Right kidney (tissue), 1 donor: Measurements from ENCODE around the gene PDCD1LG2.
"Not testable (repeated sequence)": the region's sequence is repeated elsewhere in the genome, so short reads cannot be mapped to it uniquely, and the experiment has no call there.

Experiments
- DNase-seq: peaks from one replicate; pipeline ENCODE4 v3.0.0-alpha.2; 2016

The PDCD1LG2 gene

DNA sequence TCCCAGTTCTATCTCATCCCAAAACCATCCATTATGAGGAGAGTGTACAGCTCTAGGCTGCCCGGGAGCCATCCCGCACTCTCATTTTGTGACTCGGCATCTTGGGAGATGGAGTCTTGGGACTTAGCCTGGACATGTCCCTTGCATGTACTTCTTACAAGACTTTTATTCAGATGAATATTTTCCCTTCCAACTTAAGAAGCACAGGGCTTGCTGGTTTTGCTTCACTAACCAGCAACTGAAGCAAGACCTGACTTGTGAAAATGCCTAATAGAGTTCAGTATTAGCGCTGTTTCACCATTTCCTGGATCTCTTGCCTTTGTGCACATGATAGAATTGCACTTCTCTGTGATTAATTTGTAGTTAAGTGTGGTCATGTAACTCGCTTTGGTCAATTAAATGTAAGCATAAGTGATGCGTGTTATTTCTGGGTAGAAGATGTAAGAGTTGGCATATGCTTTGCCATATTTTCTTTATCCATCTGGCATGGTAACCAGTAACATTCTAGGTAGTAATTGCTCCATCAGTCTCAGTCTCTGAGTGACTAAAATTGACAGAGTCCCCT lies 55.8 kb downstream of the PDCD1LG2 start:
- DNase-seq = no peak

DNA sequence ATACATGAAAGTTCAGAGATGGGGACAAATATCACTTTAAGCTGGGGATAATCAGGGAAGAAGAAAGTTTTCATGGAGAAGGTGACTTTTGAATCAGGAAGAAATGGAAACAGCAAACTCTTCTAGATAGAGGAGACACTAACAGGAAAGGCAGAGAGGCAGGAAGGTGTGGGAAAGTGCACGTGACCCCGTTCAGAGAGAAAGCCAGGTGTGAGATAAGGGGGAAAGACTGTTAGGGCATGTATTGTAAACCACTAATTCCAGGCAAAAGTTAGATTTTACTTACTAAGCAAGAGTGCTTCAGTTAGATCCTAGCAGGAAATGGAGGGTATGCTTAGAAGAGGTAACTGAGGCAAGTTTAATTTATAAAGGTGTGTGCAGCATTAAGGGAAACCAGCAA lies 58.5 kb downstream of the PDCD1LG2 start:
- no peak for DNase-seq

DNA sequence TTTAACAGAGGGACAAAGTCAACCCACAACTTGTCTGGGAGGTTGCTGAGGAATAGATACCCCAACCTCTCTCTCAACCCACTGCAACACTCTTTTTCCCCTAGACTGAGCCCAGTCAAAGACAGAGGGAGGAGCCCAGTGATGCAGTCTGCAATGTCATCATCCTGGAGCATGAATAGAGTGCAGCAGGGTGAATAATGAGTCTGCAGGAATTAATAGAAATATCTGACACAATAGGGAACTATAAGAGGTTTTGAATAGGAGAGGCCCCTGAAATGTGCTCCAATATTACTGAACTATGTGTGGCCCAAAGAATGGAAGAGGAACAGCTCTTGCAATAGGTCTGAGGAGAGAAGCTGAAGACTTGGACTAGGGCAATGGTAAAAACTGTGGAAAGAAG lies 59.1 kb downstream of the PDCD1LG2 start:
- DNase-seq = no peak

GRCh38 chr9:5569891-5570290 lies 59.6 kb downstream of the PDCD1LG2 start:
- no peak for DNase-seq

DNA sequence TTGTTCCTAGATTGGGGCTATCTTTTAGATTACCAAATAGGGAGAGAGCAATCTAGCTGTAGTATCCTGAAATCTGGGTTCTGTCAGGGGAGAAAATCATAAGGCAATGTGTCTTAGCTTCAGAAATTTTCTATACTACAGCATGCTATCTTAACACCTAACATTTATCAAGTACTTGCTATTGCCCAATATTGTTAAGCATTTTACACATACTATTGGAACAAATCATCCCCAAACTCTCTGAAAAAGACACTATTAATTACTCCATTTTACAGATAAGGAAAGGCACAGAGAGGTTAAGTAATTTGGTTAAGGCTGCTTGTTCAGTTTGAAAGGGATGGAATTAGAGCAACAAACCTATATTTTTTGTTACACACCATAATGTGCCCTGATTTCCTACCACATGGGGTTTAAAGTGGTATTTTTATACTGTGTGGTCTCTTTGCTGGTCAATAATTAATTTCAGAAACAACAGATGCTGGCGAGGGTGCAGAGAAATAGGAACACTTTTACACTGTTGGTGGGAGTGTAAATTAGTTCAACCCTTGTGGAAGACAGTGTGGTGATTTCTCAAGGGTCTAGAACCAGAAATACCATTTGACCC lies 61.4 kb downstream of the PDCD1LG2 start:
- no peak for DNase-seq

DNA sequence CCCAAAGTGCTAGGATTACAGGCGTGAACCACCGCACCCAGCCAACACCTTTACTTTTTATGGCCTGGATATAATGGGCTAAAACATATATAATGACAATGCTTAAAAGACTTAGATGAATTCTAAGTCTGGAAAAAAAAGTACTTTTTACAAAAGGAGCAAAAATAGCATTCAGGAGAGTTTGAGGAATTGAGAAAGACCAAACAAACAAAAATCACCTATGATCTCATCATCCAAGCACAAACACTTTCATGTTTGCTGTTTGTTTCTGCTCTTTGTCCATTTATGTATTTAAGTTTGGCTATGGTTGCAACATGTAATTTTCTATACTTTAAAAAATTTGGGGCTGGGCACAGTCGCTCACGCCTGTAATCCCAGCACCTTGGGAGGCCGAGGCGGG lies 63.8 kb downstream of the PDCD1LG2 start:
- no peak for DNase-seq

DNA sequence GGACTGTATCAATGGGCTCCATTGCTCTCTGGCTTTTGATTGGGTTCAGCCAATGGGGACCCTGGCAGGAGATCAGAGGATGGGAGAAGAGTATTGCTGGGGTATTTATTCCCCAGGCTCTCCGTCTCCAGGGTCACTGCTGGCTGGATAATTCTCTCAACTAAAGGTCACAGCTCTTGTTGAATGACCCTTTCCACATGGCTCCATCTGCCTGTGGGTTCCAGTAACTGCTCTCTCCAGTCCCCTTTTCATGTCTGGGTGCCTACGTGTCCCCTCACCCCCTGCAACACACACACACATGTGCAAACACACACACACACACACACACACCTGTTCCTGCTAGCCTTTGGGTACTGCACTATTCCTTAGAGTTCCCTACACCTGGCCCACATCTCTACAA lies 64.7 kb downstream of the PDCD1LG2 start:
- no peak for DNase-seq

GRCh38 chr9:5577225-5577624 lies 66.9 kb downstream of the PDCD1LG2 start:
- DNase-seq = no peak

DNA sequence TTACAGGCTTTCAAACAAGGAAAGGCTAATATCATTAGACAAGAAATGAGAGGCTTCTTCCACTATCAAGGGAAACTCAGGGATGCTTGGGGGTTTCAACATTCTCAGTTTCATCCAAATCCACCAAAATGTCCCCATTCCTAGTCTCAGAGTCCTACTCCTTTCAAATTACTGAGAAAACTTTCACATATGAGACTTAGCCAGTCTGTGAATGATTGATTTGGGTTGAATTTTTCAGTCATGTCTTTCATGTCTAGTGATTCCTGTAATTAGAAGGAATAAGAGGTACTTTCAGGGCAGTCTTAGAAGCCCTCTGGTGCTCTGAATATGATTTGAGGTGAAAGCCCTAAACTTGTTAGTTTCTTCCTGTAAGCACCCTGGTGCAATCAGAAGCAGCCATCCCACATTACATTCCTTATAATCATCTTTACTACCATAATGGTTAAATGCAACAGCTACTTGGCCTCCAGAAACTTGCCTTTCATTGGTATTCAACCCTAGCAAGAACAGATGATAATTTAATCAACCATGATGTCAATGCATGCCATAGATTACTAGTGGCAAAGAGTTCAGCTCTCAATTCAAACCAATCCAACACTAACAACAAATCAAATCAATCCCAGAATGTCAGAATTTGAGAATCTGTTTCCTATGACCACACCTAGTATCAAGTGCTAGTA lies 67.8 kb downstream of the PDCD1LG2 start:
- DNase-seq = no peak

- no peak for DNase-seq
These were observed 68.4 kb downstream of the PDCD1LG2 start for GRCh38 chr9:5578698-5579085.

GRCh38 chr9:5579881-5580280 lies 69.5 kb downstream of the PDCD1LG2 start:
- no peak for DNase-seq

GRCh38 chr9:5580650-5581049 lies 70.3 kb downstream of the PDCD1LG2 start:
- DNase-seq = no peak

- not testable (repeated sequence) for DNase-seq
These were observed 71.4 kb downstream of the PDCD1LG2 start for GRCh38 chr9:5581706-5582105.

- DNase-seq = peak; percentile 11
These were observed 72.5 kb downstream of the PDCD1LG2 start for GRCh38 chr9:5582835-5583195.

DNA sequence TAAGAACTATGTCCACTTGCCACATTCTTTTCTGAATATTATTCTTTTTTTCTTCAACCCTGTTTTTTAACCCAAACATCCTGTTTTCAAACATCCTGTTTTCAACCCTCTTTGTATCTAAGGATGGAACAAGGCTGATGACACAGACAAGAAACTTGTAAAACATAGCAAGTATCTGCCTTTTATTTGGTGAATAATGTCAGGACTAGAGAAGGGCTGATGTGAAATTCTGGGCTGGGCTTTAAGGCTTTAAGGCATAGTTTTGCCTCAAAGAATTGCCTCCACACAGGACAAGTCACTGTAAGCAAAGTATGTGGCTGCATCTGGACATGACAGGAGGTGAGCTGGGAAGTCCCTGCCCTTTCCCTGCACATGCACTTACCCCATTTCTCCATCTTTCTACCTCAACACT lies 76.1 kb downstream of the PDCD1LG2 start:
- no peak for DNase-seq

- no peak for DNase-seq
These were observed 76.7 kb downstream of the PDCD1LG2 start for GRCh38 chr9:5587024-5587423.

DNA sequence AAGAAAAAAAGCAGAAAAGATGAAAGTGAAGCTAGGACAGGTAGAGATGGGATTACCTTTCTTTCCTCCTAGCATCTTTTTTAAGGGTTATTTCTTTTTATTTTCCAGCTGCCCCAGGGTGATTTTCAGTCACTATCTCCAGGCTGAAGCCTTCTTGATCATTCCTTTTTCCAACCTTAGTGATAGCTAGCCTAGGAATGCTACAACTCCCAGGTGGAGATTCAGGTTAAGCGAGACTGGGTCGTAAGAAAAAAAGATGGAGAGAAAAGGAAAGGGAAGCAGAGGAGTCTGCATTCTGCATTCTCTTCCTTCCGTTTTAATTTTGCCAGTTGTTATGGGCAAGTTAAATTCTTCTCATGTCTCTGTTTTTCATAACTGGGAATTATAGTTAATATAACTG lies 81.9 kb downstream of the PDCD1LG2 start:
- DNase-seq = no peak

DNA sequence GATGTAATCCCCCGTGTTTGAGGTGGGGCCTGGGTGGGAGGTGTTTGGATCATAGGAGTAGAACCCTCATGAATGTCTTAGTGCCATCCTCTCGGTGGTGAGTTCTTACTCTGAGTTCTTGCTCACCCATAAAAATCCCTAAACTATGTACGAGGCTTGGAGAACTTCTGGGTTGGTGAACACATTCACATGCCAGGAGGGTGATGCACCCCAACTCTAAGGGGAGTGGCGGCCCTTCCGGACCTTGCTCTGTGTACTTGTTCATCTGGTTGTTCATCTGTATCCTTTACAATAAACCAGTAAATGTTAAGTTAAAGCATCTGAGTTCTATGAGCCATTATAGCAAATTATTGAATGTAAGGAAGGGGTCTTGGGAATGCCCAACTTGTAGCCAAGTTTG lies 82.6 kb downstream of the PDCD1LG2 start:
- no peak for DNase-seq

- DNase-seq = no peak
These were observed 83.6 kb downstream of the PDCD1LG2 start for GRCh38 chr9:5593904-5594303.

GRCh38 chr9:5596173-5596572 lies 85.8 kb downstream of the PDCD1LG2 start:
- DNase-seq = peak; percentile 37

- DNase-seq = no peak
These were observed 98.2 kb downstream of the PDCD1LG2 start for GRCh38 chr9:5608298-5609225.

GRCh38 chr9:5609226-5609596 lies 98.9 kb downstream of the PDCD1LG2 start:
- DNase-seq = no peak

DNA sequence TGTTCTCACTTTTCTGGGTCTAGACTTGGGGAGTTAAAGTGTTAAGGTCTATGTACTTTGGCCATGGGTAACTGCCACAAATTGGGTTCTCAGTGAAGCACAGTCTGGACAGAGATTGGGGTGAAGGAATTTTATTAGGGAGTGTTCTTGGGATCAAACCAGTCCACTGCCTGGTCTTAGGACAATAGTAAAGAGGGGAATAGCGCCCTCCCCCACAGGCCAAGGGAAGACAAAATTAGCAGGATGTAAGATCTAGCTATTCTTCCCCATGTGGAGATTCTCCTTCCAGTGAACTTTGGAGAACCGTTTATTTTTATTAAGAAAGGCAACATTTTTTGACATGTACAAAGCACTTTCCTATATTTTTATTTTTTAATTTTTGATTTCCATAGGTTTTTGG lies 100.2 kb downstream of the PDCD1LG2 start:
- no peak for DNase-seq
